ENCODE results near the gene DCUN1D1.

DCUN1D1 gene

GRCh38 chr3:182972387-182972786, 8.0 kb downstream of the DCUN1D1 start:
- no peak for DNase-seq

GRCh38 chr3:182971637-182972036, 8.7 kb downstream of the DCUN1D1 start:
- DNase-seq: no peak

GRCh38 chr3:182970811-182971418, 9.4 kb downstream of the DCUN1D1 start:
- no peak for DNase-seq

- no peak for DNase-seq
Observed at GRCh38 chr3:182969853-182970252, 10.5 kb downstream of the DCUN1D1 start.

- no peak for DNase-seq
Observed at GRCh38 chr3:182969277-182969676, 11.1 kb downstream of the DCUN1D1 start.

- no peak for DNase-seq
Observed at GRCh38 chr3:182967218-182968204, 12.8 kb downstream of the DCUN1D1 start.

GRCh38 chr3:182965861-182966366, 14.4 kb downstream of the DCUN1D1 start:
- DNase-seq: no peak

- no peak for DNase-seq
Observed at GRCh38 chr3:182964179-182964578, 16.2 kb downstream of the DCUN1D1 start.

- DNase-seq: peak in 17 of 56 donors; percentile 7 to 59 (median 22)
Observed at GRCh38 chr3:182962166-182962565, 18.2 kb downstream of the DCUN1D1 start.

- DNase-seq: peak in 4 of 56 donors; percentile 4 to 28 (median 8)
Observed at GRCh38 chr3:182959474-182960350, 20.6 kb downstream of the DCUN1D1 start.

GRCh38 chr3:182957676-182958266, 22.6 kb downstream of the DCUN1D1 start:
- DNase-seq: no peak

GRCh38 chr3:182957226-182957625, 23.1 kb downstream of the DCUN1D1 start:
- DNase-seq: no peak

- no peak for DNase-seq
Observed at GRCh38 chr3:182954553-182955235, 25.6 kb downstream of the DCUN1D1 start.

GRCh38 chr3:182949688-182950087, 30.6 kb downstream of the DCUN1D1 start:
- no peak for DNase-seq

- no peak for DNase-seq
Observed at GRCh38 chr3:182948305-182948704, 32.0 kb downstream of the DCUN1D1 start.

- no peak for DNase-seq
Observed at GRCh38 chr3:182947888-182948287, 32.5 kb downstream of the DCUN1D1 start.

GRCh38 chr3:182941719-182942118, 38.6 kb downstream of the DCUN1D1 start:
- no peak for DNase-seq

- DNase-seq: no peak
Observed at GRCh38 chr3:182940266-182940808, 40.0 kb downstream of the DCUN1D1 start.

- no peak for DNase-seq
Observed at GRCh38 chr3:182937293-182938051, 42.9 kb downstream of the DCUN1D1 start.

All from nucleus accumbens (tissue), 56 donors.